Loucy (cell line): ENCODE results near the gene RSPH3.
"Not testable (repeated sequence)": the region's sequence is repeated elsewhere in the genome, so short reads cannot be mapped to it uniquely, and the experiment has no call there.

ENCODE experiments used
- H2AFZ ChIP-seq: fragments of 200-600 bp; sonication (generic); 2 replicates; pipeline ENCODE4 v1.6.0; 2016; ENCODE audit warnings: antibody characterized with exemption, mild to moderate bottlenecking, low read length, moderate library complexity
- H3F3A ChIP-seq: fragments of 200-600 bp; 2 replicates; pipeline ENCODE4 v1.6.0; 2016; ENCODE audit warnings: antibody characterized with exemption, low read depth, mild to moderate bottlenecking
- H3K27me3 ChIP-seq: fragments of 200-600 bp; sonication (generic); 2 replicates; pipeline ENCODE4 v1.6.1; 2014; ENCODE audit warnings: low read length, mild to moderate bottlenecking; ENCODE audit not compliant: insufficient read depth, poor library complexity, severe bottlenecking
- H3K36me3 ChIP-seq: fragments of 200-600 bp; sonication (generic); 2 replicates; pipeline ENCODE4 v1.6.1; 2016; ENCODE audit warnings: low read length; ENCODE audit not compliant: insufficient read depth
- H3K4me1 ChIP-seq: fragments of 200-600 bp; sonication (generic); 2 replicates; pipeline ENCODE4 v1.5.1; 2014; ENCODE audit warnings: low read length, mild to moderate bottlenecking; ENCODE audit not compliant: insufficient read depth, poor library complexity, severe bottlenecking
- H3K4me2 ChIP-seq: fragments of 200-600 bp; sonication (generic); 2 replicates; pipeline ENCODE4 v1.6.0; 2014; ENCODE audit warnings: antibody characterized with exemption, low read length, low read depth, mild to moderate bottlenecking; ENCODE audit not compliant: poor library complexity, severe bottlenecking
- H3K4me3 ChIP-seq: fragments of 200-600 bp; sonication (generic); 2 replicates; pipeline ENCODE4 v1.5.1; 2014; ENCODE audit warnings: low read length, mild to moderate bottlenecking, mixed read lengths; ENCODE audit not compliant: poor library complexity, severe bottlenecking
- H3K79me2 ChIP-seq: fragments of 200-600 bp; sonication (generic); 2 replicates; pipeline ENCODE4 v1.6.1; 2014; ENCODE audit warnings: low read length; ENCODE audit not compliant: insufficient read depth
- H3K9ac ChIP-seq: fragments of 200-600 bp; sonication (generic); 2 replicates; pipeline ENCODE4 v1.6.0; 2014; ENCODE audit warnings: mild to moderate bottlenecking, low read depth, low read length, moderate library complexity; ENCODE audit not compliant: poor library complexity, severe bottlenecking
- H3K9me2 ChIP-seq: fragments of 200-600 bp; sonication (generic); replicated peaks from 2 replicates; pipeline ENCODE4 v1.6.1; 2016; ENCODE audit warnings: low read depth, low read length, mixed read lengths
- H3K9me3 ChIP-seq: fragments of 200-600 bp; sonication (generic); 2 replicates; pipeline ENCODE4 v1.6.1; 2014; ENCODE audit warnings: mild to moderate bottlenecking, antibody characterized with exemption, low read length, low read depth; ENCODE audit not compliant: insufficient read depth
- H4K20me1 ChIP-seq: fragments of 200-600 bp; sonication (generic); 2 replicates; pipeline ENCODE4 v1.6.0; 2014; ENCODE audit warnings: antibody characterized with exemption, low read length, mild to moderate bottlenecking; ENCODE audit not compliant: insufficient read depth, poor library complexity, severe bottlenecking
- CTCF ChIP-seq: fragments of 200-600 bp; sonication (generic); conservative IDR thresholded peaks from 2 replicates; pipeline ENCODE4 v1.5.1; 2014; ENCODE audit warnings: mild to moderate bottlenecking, antibody characterized with exemption, low read length
- EZH2phosphoT487 ChIP-seq: fragments of 200-600 bp; IDR thresholded peaks from 2 replicates; pipeline ENCODE4 v1.6.1; 2018; ENCODE audit warnings: antibody characterized with exemption, mild to moderate bottlenecking, moderate library complexity, borderline replicate concordance

The RSPH3 gene

DNA sequence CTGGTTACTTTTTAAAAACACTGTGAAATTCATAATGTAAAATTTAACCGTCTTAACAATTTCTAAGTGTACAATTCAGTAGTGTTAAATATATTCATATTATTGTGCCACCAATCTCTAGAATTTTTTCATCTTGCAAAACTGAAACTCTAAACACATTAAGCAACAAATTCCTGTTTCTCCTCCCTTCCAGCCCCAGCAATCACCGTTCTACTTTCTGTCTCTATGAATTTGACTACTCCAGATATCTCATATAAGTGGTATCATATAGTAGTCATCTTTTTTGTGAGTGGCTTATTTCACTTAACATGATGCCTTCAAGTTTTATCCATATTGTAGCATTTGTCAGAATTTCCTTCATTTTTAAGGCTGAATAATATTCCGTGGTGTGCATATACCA is 44.7 kb downstream of the RSPH3 start:
- H3K9me2 ChIP-seq, result no peaks in the 10 kb centered on the region
- no peak overlapping the region for H2AFZ ChIP-seq
- no peak overlapping the region for H3K4me2 ChIP-seq

DNA sequence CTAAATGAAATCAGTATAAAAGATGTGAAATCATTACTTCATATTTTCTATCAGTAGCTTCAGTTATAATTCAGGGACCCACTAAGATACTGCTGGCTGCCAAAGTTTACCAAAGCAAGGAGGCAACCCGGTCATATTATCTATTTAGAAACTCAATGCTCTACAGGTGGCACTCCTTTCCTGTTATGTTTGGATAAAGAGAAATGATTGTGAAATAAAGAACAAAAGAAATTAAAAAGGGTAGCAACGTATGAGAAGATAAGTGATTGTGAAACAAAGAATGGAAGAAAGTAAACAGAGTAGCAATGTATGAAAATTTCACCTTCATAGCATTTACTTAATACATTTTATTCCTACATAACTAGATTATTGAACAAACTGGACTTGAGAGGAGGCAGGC is 45.2 kb downstream of the RSPH3 start:
- Histone ChIP-seq H3K4me2 (no peak overlapping the region), H3F3A (no peaks in the 10 kb centered on the region), H3K79me2 (no peaks in the 10 kb centered on the region), H3K9me3 (no peaks in the 10 kb centered on the region), H3K9ac (no peak overlapping the region), H2AFZ (no peak overlapping the region), H4K20me1 (no peaks in the 10 kb centered on the region), H3K27me3 (no peaks in the 10 kb centered on the region), H3K36me3 (no peaks in the 10 kb centered on the region), H3K9me2 (no peaks in the 10 kb centered on the region), H3K4me1 (no peaks in the 10 kb centered on the region), H3K4me3 (no peak overlapping the region)
- TF ChIP-seq CTCF (no peak), EZH2phosphoT487 (no peak)

More for the DNA sequence above, 44.7 kb downstream of the RSPH3 start:
- Histone ChIP-seq H4K20me1 (no peaks in the 10 kb centered on the region), H3K79me2 (no peaks in the 10 kb centered on the region), H3F3A (no peaks in the 10 kb centered on the region), H3K36me3 (no peaks in the 10 kb centered on the region), H3K27me3 (no peaks in the 10 kb centered on the region), H3K9me3 (no peaks in the 10 kb centered on the region), H3K9ac (no peak overlapping the region), H3K4me1 (no peaks in the 10 kb centered on the region), H3K4me3 (no peak overlapping the region)
- TF ChIP-seq CTCF, result no peak
- TF ChIP-seq EZH2phosphoT487, result no peak

GRCh38 chr6:158952011-158952410 is 48.0 kb downstream of the RSPH3 start:
- not testable (repeated sequence) for H4K20me1 ChIP-seq, H3K9me2 ChIP-seq, H2AFZ ChIP-seq, H3K36me3 ChIP-seq, H3F3A ChIP-seq, H3K4me2 ChIP-seq, H3K9ac ChIP-seq, H3K79me2 ChIP-seq, H3K4me3 ChIP-seq, H3K9me3 ChIP-seq, H3K27me3 ChIP-seq, H3K4me1 ChIP-seq

DNA sequence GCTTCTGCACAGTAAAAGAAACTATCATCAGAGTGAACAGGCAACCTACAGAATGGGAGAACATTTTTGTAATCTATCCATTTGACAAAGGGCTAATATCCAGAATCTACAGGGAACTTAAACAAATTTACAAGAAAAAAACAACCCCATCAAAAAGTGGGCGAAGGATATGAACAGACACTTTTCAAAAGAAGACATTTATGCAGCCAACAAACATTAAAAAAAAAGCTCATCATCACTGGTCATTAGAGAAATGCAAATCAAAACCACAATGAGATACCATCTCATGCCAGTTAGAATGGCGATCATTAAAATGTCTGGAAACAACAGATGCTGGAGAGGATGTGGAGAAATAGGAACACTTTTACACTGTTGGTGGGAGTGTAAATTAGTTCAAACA is 48.4 kb downstream of the RSPH3 start:
- not testable (repeated sequence) for H3K9me2 ChIP-seq, H2AFZ ChIP-seq, H3K9me3 ChIP-seq, H3F3A ChIP-seq, H3K27me3 ChIP-seq, H3K4me2 ChIP-seq, H3K4me3 ChIP-seq, H3K4me1 ChIP-seq, H3K36me3 ChIP-seq, H3K9ac ChIP-seq, H3K79me2 ChIP-seq, H4K20me1 ChIP-seq
